ENCODE data around the gene DLGAP4. TPM values are rescaled to one million over a fixed set of nuclear protein-coding genes. Genes with fewer than 3 reads are reported as not detected.
A peak's percentile ranks its signal among the peaks of the same experiment; 100 is the strongest.

DLGAP4 gene
- total and polyA plus RNA-seq, 2 of the 13 experiments (the other 11 are each of a cell fraction or from before 2014, with no cell fraction given), result 15.2 to 26.7 TPM

DNA sequence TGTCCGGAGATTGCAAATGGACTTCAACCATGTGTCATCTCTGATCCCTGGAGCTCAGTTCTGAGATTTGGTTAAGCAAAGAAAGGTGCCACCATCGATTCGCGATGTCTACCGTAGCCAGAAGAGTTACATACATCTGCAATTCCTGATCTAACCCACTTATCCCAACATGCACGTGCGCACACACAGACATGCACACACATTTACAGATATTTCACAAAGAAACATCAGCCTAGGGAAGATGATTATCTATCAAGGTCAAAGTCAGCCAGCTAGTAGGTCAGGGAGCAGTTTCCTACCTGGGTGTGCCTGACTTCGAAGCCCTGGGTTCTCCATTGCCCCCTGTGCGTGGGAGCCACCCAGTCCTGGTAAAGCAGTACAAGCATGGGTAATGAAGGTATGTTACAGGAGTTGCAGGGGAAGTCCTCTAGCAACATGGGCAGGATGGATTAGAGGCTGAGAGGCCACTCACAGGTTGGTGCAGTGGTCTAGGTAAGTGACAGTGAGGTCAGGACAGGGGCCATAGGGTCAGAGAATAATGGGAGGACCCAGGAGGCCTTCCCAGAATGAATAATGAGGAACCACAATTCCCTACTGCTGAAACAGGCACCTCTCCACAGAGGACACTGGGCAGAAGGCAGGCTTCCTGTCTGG lies 150.0 kb downstream of the DLGAP4 start (continued):
- TF ChIP-seq HHEX (CRISPR knock-in tag; IDR thresholded peaks at IDR 0.05) (0 out of 2 replicates have a peak, but pooled peaks have one; percentile 22), ZNF547 (CRISPR knock-in tag; IDR thresholded peaks at IDR 0.05) (no peak), POLR2AphosphoS2 (IDR thresholded peaks at IDR 0.05; ENCODE audit: low read depth, low read length) (no peak), HNF4A (CRISPR knock-in tag; IDR thresholded peaks at IDR 0.05) (peak; percentile 54), ZNF343 (CRISPR knock-in tag; IDR thresholded peaks at IDR 0.05) (no peak), AGO2 (optimal IDR thresholded peaks at IDR 0.05; ENCODE audit: low read depth, low read length) (no peak), MXI1 (IDR thresholded peaks at IDR 0.05; ENCODE audit: borderline replicate concordance, low read depth, low read length) (peak; percentile 31; the same call in 1 of the 3 replicates), MXD3 (CRISPR knock-in tag; IDR thresholded peaks at IDR 0.05) (no peak), TBX3 (IDR thresholded peaks at IDR 0.05; ENCODE audit: borderline replicate concordance) (peak; percentile 18; the same call in 1 of the 2 replicates), DDIT3 (CRISPR knock-in tag; IDR thresholded peaks at IDR 0.05) (no peak), ZNF296 (CRISPR knock-in tag; conservative IDR thresholded peaks at IDR 0.05) (no peak), ZNF33B (CRISPR knock-in tag; IDR thresholded peaks at IDR 0.05) (no peak), ZBTB38 (CRISPR knock-in tag; IDR thresholded peaks at IDR 0.05) (no peak), SETDB1 (CRISPR knock-in tag; IDR thresholded peaks at IDR 0.05; ENCODE audit: borderline replicate concordance) (no peak), MBNL3 (CRISPR knock-in tag; conservative IDR thresholded peaks at IDR 0.05) (no peak), CREBL2 (CRISPR knock-in tag; IDR thresholded peaks at IDR 0.05; ENCODE audit: borderline replicate concordance) (no peak)
- TF ChIP-seq, protein P1, sequence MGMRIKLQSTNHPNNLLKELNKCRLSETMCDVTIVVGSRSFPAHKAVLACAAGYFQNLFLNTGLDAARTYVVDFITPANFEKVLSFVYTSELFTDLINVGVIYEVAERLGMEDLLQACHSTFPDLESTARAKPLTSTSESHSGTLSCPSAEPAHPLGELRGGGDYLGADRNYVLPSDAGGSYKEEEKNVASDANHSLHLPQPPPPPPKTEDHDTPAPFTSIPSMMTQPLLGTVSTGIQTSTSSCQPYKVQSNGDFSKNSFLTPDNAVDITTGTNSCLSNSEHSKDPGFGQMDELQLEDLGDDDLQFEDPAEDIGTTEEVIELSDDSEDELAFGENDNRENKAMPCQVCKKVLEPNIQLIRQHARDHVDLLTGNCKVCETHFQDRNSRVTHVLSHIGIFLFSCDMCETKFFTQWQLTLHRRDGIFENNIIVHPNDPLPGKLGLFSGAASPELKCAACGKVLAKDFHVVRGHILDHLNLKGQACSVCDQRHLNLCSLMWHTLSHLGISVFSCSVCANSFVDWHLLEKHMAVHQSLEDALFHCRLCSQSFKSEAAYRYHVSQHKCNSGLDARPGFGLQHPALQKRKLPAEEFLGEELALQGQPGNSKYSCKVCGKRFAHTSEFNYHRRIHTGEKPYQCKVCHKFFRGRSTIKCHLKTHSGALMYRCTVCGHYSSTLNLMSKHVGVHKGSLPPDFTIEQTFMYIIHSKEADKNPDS (CRISPR knock-in tag; IDR thresholded peaks at IDR 0.05), result no peak
- TF ChIP-seq, protein P2, sequence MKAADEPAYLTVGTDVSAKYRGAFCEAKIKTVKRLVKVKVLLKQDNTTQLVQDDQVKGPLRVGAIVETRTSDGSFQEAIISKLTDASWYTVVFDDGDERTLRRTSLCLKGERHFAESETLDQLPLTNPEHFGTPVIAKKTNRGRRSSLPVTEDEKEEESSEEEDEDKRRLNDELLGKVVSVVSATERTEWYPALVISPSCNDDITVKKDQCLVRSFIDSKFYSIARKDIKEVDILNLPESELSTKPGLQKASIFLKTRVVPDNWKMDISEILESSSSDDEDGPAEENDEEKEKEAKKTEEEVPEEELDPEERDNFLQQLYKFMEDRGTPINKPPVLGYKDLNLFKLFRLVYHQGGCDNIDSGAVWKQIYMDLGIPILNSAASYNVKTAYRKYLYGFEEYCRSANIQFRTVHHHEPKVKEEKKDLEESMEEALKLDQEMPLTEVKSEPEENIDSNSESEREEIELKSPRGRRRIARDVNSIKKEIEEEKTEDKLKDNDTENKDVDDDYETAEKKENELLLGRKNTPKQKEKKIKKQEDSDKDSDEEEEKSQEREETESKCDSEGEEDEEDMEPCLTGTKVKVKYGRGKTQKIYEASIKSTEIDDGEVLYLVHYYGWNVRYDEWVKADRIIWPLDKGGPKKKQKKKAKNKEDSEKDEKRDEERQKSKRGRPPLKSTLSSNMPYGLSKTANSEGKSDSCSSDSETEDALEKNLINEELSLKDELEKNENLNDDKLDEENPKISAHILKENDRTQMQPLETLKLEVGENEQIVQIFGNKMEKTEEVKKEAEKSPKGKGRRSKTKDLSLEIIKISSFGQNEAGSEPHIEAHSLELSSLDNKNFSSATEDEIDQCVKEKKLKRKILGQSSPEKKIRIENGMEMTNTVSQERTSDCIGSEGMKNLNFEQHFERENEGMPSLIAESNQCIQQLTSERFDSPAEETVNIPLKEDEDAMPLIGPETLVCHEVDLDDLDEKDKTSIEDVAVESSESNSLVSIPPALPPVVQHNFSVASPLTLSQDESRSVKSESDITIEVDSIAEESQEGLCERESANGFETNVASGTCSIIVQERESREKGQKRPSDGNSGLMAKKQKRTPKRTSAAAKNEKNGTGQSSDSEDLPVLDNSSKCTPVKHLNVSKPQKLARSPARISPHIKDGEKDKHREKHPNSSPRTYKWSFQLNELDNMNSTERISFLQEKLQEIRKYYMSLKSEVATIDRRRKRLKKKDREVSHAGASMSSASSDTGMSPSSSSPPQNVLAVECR (CRISPR knock-in tag; IDR thresholded peaks at IDR 0.05; ENCODE audit: borderline replicate concordance), result peak; percentile 55
- TF ChIP-seq, protein P3, sequence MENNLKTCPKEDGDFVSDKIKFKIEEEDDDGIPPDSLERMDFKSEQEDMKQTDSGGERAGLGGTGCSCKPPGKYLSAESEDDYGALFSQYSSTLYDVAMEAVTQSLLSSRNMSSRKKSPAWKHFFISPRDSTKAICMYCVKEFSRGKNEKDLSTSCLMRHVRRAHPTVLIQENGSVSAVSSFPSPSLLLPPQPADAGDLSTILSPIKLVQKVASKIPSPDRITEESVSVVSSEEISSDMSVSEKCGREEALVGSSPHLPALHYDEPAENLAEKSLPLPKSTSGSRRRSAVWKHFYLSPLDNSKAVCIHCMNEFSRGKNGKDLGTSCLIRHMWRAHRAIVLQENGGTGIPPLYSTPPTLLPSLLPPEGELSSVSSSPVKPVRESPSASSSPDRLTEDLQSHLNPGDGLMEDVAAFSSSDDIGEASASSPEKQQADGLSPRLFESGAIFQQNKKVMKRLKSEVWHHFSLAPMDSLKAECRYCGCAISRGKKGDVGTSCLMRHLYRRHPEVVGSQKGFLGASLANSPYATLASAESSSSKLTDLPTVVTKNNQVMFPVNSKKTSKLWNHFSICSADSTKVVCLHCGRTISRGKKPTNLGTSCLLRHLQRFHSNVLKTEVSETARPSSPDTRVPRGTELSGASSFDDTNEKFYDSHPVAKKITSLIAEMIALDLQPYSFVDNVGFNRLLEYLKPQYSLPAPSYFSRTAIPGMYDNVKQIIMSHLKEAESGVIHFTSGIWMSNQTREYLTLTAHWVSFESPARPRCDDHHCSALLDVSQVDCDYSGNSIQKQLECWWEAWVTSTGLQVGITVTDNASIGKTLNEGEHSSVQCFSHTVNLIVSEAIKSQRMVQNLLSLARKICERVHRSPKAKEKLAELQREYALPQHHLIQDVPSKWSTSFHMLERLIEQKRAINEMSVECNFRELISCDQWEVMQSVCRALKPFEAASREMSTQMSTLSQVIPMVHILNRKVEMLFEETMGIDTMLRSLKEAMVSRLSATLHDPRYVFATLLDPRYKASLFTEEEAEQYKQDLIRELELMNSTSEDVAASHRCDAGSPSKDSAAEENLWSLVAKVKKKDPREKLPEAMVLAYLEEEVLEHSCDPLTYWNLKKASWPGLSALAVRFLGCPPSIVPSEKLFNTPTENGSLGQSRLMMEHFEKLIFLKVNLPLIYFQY (CRISPR knock-in tag; IDR thresholded peaks at IDR 0.05; ENCODE audit: borderline replicate concordance), result no peak

All from HepG2 (cell line).